ENCODE data around the gene MACC1.

MACC1 gene

GRCh38 chr7:20102982-20103381 lies 114.2 kb downstream of the MACC1 start:
- H3K4me3 ChIP-seq (ENCODE audit: low read length in 2 of 2), result no peak overlapping the region
- no peaks in the 10 kb centered on the region for H3K9me3 ChIP-seq (ENCODE audit: control insufficient read depth in 2 of 2, low read length in 2 of 2)
- no peaks in the 10 kb centered on the region for H3K27me3 ChIP-seq (ENCODE audit: control insufficient read depth in 2 of 2, insufficient read depth in 2 of 2, low read length in 2 of 2)
- no peaks in the 10 kb centered on the region for H3K36me3 ChIP-seq (ENCODE audit: control insufficient read depth in 2 of 2, insufficient read depth in 2 of 2, low read length in 2 of 2)
- H3K9ac ChIP-seq (ENCODE audit: low read depth in 1 of 2, low read length in 2 of 2), result no peak overlapping the region
- peaks cover 0 to 4% of the 10 kb centered on the region in 2 donors for H3K4me1 ChIP-seq (ENCODE audit: control insufficient read depth in 2 of 2, insufficient read depth in 2 of 2, low read length in 2 of 2)
- H3K27ac ChIP-seq (ENCODE audit: low read depth in 2 of 2, low read length in 2 of 2), result no peak overlapping the region

- Histone ChIP-seq H3K4me3 (ENCODE audit: low read length in 2 of 2) (no peak overlapping the region), H3K9me3 (ENCODE audit: control insufficient read depth in 2 of 2, low read length in 2 of 2) (no peaks in the 10 kb centered on the region), H3K36me3 (ENCODE audit: control insufficient read depth in 2 of 2, insufficient read depth in 2 of 2, low read length in 2 of 2) (no peaks in the 10 kb centered on the region), H3K9ac (ENCODE audit: low read depth in 1 of 2, low read length in 2 of 2) (no peak overlapping the region), H3K27me3 (ENCODE audit: control insufficient read depth in 2 of 2, insufficient read depth in 2 of 2, low read length in 2 of 2) (no peaks in the 10 kb centered on the region), H3K27ac (ENCODE audit: low read depth in 2 of 2, low read length in 2 of 2) (no peak overlapping the region), H3K4me1 (ENCODE audit: control insufficient read depth in 2 of 2, insufficient read depth in 2 of 2, low read length in 2 of 2) (no peaks in the 10 kb centered on the region)
Observed at GRCh38 chr7:20095862-20096261, 121.3 kb downstream of the MACC1 start.

- Histone ChIP-seq H3K36me3 (ENCODE audit: control insufficient read depth in 2 of 2, insufficient read depth in 2 of 2, low read length in 2 of 2) (no peaks in the 10 kb centered on the region), H3K27me3 (ENCODE audit: control insufficient read depth in 2 of 2, insufficient read depth in 2 of 2, low read length in 2 of 2) (no peaks in the 10 kb centered on the region), H3K27ac (ENCODE audit: low read depth in 2 of 2, low read length in 2 of 2) (no peak overlapping the region), H3K4me3 (ENCODE audit: low read length in 2 of 2) (no peak overlapping the region), H3K9me3 (ENCODE audit: control insufficient read depth in 2 of 2, low read length in 2 of 2) (no peaks in the 10 kb centered on the region), H3K9ac (ENCODE audit: low read depth in 1 of 2, low read length in 2 of 2) (no peak overlapping the region), H3K4me1 (ENCODE audit: control insufficient read depth in 2 of 2, insufficient read depth in 2 of 2, low read length in 2 of 2) (no peaks in the 10 kb centered on the region)
Observed at GRCh38 chr7:20095436-20095835, 121.7 kb downstream of the MACC1 start.

- Histone ChIP-seq H3K27me3 (ENCODE audit: control insufficient read depth in 2 of 2, insufficient read depth in 2 of 2, low read length in 2 of 2) (no peaks in the 10 kb centered on the region), H3K27ac (ENCODE audit: low read depth in 2 of 2, low read length in 2 of 2) (no peak overlapping the region), H3K9ac (ENCODE audit: low read depth in 1 of 2, low read length in 2 of 2) (no peak overlapping the region), H3K36me3 (ENCODE audit: control insufficient read depth in 2 of 2, insufficient read depth in 2 of 2, low read length in 2 of 2) (no peaks in the 10 kb centered on the region), H3K4me3 (ENCODE audit: low read length in 2 of 2) (no peak overlapping the region), H3K9me3 (ENCODE audit: control insufficient read depth in 2 of 2, low read length in 2 of 2) (no peaks in the 10 kb centered on the region), H3K4me1 (ENCODE audit: control insufficient read depth in 2 of 2, insufficient read depth in 2 of 2, low read length in 2 of 2) (no peaks in the 10 kb centered on the region)
Observed at GRCh38 chr7:20089431-20089830, 127.8 kb downstream of the MACC1 start.

- no peak overlapping the region for H3K4me3 ChIP-seq (ENCODE audit: low read length in 2 of 2)
- H3K27me3 ChIP-seq (ENCODE audit: control insufficient read depth in 2 of 2, insufficient read depth in 2 of 2, low read length in 2 of 2), result no peaks in the 10 kb centered on the region
- H3K9me3 ChIP-seq (ENCODE audit: control insufficient read depth in 2 of 2, low read length in 2 of 2), result no peaks in the 10 kb centered on the region
- H3K27ac ChIP-seq (ENCODE audit: low read depth in 2 of 2, low read length in 2 of 2), result peak overlapping the region in 1 of 2 donors; percentile 10
- H3K9ac ChIP-seq (ENCODE audit: low read depth in 1 of 2, low read length in 2 of 2), result no peak overlapping the region
- H3K4me1 ChIP-seq (ENCODE audit: control insufficient read depth in 2 of 2, insufficient read depth in 2 of 2, low read length in 2 of 2), result no peaks in the 10 kb centered on the region
- H3K36me3 ChIP-seq (ENCODE audit: control insufficient read depth in 2 of 2, insufficient read depth in 2 of 2, low read length in 2 of 2), result no peaks in the 10 kb centered on the region
Observed at GRCh38 chr7:20085086-20085485, 132.1 kb downstream of the MACC1 start.
